ENCODE measurements around the gene ID4. TPM values are rescaled to one million over a fixed set of nuclear protein-coding genes. Genes with fewer than 3 reads are reported as not detected.
"Not testable (repeated sequence)": the region's sequence is repeated elsewhere in the genome, so short reads cannot be mapped to it uniquely, and the experiment has no call there.

ID4 gene
- total and polyA plus RNA-seq, 2 donors (not counting 3 experiments of a cell fraction or from before 2014, with no cell fraction given), result not detected

- Histone ChIP-seq H4K20me1 (replicated peaks; ENCODE audit: control insufficient read depth, extremely low read depth, insufficient read depth, low read length) (no peaks in the 10 kb centered on the region), H3K27ac (ENCODE audit: insufficient read depth, low read depth, low read length) (no peak overlapping the region), H3K4me2 (ENCODE audit: insufficient read depth, low read length) (no peak overlapping the region), H3K4me3 (replicated peaks in 1 of 3; ENCODE audit: insufficient read depth in 1 of 3, low read depth in 1 of 3, low read length in 3 of 3) (no peak overlapping the region), H3K9ac (replicated peaks; ENCODE audit: extremely low read depth, insufficient read depth, low read length) (no peak overlapping the region), H3K9me3 (replicated peaks; ENCODE audit: control insufficient read depth, insufficient read depth, low read length) (no peaks in the 10 kb centered on the region), H2AFZ (ENCODE audit: low read depth, low read length) (no peak overlapping the region), H3K36me3 (ENCODE audit: control insufficient read depth in 2 of 2, extremely low read depth in 1 of 2, insufficient read depth in 2 of 2, low read length in 2 of 2) (no peaks in the 10 kb centered on the region), H3K79me2 (ENCODE audit: control insufficient read depth, insufficient read depth, low read length) (no peaks in the 10 kb centered on the region), H3K4me1 (ENCODE audit: control insufficient read depth, extremely low read depth, insufficient read depth, low read length) (no peaks in the 10 kb centered on the region), H3K9me1 (replicated peaks; ENCODE audit: control insufficient read depth, extremely low read depth, insufficient read depth, low read length) (no peaks in the 10 kb centered on the region), H3K27me3 (ENCODE audit: control insufficient read depth in 2 of 2, insufficient read depth in 2 of 2, low read length in 2 of 2) (no peaks in the 10 kb centered on the region)
- no peak for DNase-seq (ENCODE audit: low read depth, low spot score)
- dilution Hi-C loops (cut with MboI; ENCODE audit: extremely low pct_ligation_motif_present, low sequenced_read_pairs), result no loop called here
- CTCF ChIA-PET, result no interaction called here
- BruUV-seq (replicated peaks), result no TSS peak
- POLR2A ChIA-PET, result no interaction called here
- intact Hi-C loops (cut with micrococcal nuclease), result no loop called here
- TF ChIP-seq FOS (IDR thresholded peaks at IDR 0.05; ENCODE audit: borderline replicate concordance, insufficient read depth, low read length) (no peak), CTCF (IDR thresholded peaks at IDR 0.05; ENCODE audit: extremely low read depth in 1 of 2, insufficient read depth in 1 of 2, low read depth in 1 of 2, low read length in 2 of 2) (no peak), JUN (IDR thresholded peaks at IDR 0.05; ENCODE audit: borderline replicate concordance, insufficient read depth, insufficient read length, low read depth) (no peak), GATA2 (IDR thresholded peaks at IDR 0.05; ENCODE audit: insufficient read depth, insufficient read length, low read depth, low read length) (no peak), POLR2AphosphoS5 (IDR thresholded peaks at IDR 0.05; ENCODE audit: insufficient read depth, low read depth, low read length) (no peak), POLR2A (IDR thresholded peaks at IDR 0.05; ENCODE audit: low read depth, low read length) (no peak), MAX (IDR thresholded peaks at IDR 0.05; ENCODE audit: insufficient read depth, insufficient read length) (no peak), MYC (IDR thresholded peaks at IDR 0.05; ENCODE audit: low read depth, low read length) (no peak), EZH2 (IDR thresholded peaks at IDR 0.05; ENCODE audit: borderline replicate concordance, low read depth, low read length, severe bottlenecking) (no peak)
- FAIRE-seq, result no peak
Observed at GRCh38 chr6:19852927-19853326, 15.8 kb downstream of the ID4 start.

- H3K4me2 ChIP-seq (ENCODE audit: insufficient read depth, low read length); BruUV-seq (replicated peaks); intact Hi-C loops (cut with micrococcal nuclease); H3K4me3 ChIP-seq (replicated peaks in 1 of 3; ENCODE audit: insufficient read depth in 1 of 3, low read depth in 1 of 3, low read length in 3 of 3); H3K27me3 ChIP-seq (ENCODE audit: control insufficient read depth in 2 of 2, insufficient read depth in 2 of 2, low read length in 2 of 2); dilution Hi-C loops (cut with MboI; ENCODE audit: extremely low pct_ligation_motif_present, low sequenced_read_pairs); H3K27ac ChIP-seq (ENCODE audit: insufficient read depth, low read depth, low read length); DNase-seq (ENCODE audit: low read depth, low spot score); FAIRE-seq; H3K9me1 ChIP-seq (replicated peaks; ENCODE audit: control insufficient read depth, extremely low read depth, insufficient read depth, low read length); H3K9me3 ChIP-seq (replicated peaks; ENCODE audit: control insufficient read depth, insufficient read depth, low read length); H3K9ac ChIP-seq (replicated peaks; ENCODE audit: extremely low read depth, insufficient read depth, low read length); H3K79me2 ChIP-seq (ENCODE audit: control insufficient read depth, insufficient read depth, low read length); H3K36me3 ChIP-seq (ENCODE audit: control insufficient read depth in 2 of 2, extremely low read depth in 1 of 2, insufficient read depth in 2 of 2, low read length in 2 of 2); H2AFZ ChIP-seq (ENCODE audit: low read depth, low read length); H3K4me1 ChIP-seq (ENCODE audit: control insufficient read depth, extremely low read depth, insufficient read depth, low read length); POLR2A ChIA-PET; CTCF ChIA-PET; H4K20me1 ChIP-seq (replicated peaks; ENCODE audit: control insufficient read depth, extremely low read depth, insufficient read depth, low read length): not testable (repeated sequence)
Observed at GRCh38 chr6:19854421-19855015, 17.3 kb downstream of the ID4 start.

Data from endothelial cell of umbilical vein (primary cell).